ENCODE measurements around the gene UBXN1. TPM values are rescaled to one million over a fixed set of nuclear protein-coding genes. Genes with fewer than 3 reads are reported as not detected.

UBXN1 gene
- total RNA-seq, 1 experiment from 2014 or later, result 94.2 TPM

- peaks cover 49% of the 10 kb centered on the region for H3K79me2 ChIP-seq (ENCODE audit: insufficient read depth, low read length)
- H3K9ac ChIP-seq (ENCODE audit: low read length), result peak overlapping the region; percentile 84
- H3K4me3 ChIP-seq (replicated peaks in 1 of 2; ENCODE audit: low read depth in 1 of 2, low read length in 2 of 2), result peak overlapping the region; percentile 80 to 87
- TF ChIP-seq, protein P1, sequence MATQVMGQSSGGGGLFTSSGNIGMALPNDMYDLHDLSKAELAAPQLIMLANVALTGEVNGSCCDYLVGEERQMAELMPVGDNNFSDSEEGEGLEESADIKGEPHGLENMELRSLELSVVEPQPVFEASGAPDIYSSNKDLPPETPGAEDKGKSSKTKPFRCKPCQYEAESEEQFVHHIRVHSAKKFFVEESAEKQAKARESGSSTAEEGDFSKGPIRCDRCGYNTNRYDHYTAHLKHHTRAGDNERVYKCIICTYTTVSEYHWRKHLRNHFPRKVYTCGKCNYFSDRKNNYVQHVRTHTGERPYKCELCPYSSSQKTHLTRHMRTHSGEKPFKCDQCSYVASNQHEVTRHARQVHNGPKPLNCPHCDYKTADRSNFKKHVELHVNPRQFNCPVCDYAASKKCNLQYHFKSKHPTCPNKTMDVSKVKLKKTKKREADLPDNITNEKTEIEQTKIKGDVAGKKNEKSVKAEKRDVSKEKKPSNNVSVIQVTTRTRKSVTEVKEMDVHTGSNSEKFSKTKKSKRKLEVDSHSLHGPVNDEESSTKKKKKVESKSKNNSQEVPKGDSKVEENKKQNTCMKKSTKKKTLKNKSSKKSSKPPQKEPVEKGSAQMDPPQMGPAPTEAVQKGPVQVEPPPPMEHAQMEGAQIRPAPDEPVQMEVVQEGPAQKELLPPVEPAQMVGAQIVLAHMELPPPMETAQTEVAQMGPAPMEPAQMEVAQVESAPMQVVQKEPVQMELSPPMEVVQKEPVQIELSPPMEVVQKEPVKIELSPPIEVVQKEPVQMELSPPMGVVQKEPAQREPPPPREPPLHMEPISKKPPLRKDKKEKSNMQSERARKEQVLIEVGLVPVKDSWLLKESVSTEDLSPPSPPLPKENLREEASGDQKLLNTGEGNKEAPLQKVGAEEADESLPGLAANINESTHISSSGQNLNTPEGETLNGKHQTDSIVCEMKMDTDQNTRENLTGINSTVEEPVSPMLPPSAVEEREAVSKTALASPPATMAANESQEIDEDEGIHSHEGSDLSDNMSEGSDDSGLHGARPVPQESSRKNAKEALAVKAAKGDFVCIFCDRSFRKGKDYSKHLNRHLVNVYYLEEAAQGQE (IDR thresholded peaks at IDR 0.05; ENCODE audit: low read depth), result no peak
- TF ChIP-seq CEBPB (IDR thresholded peaks at IDR 0.05; ENCODE audit: low read depth) (no peak), YY1 (IDR thresholded peaks at IDR 0.05; ENCODE audit: extremely low read depth, insufficient replicate concordance, low read depth, low read length) (no peak), SIN3A (IDR thresholded peaks at IDR 0.05; ENCODE audit: low read depth) (no peak), POLR2AphosphoS5 (IDR thresholded peaks at IDR 0.05; ENCODE audit: low read depth, low read length) (no peak), EZH2phosphoT487 (IDR thresholded peaks at IDR 0.05; ENCODE audit: borderline replicate concordance) (no peak), SP1 (IDR thresholded peaks at IDR 0.05; ENCODE audit: low read depth) (no peak), ZBTB33 (IDR thresholded peaks at IDR 0.05; ENCODE audit: extremely low read depth, insufficient replicate concordance, low read length) (no peak), POLR2A (IDR thresholded peaks at IDR 0.05; ENCODE audit: borderline replicate concordance, extremely low read depth, insufficient read depth, insufficient read length) (no peak), FOSL1 (IDR thresholded peaks at IDR 0.05; ENCODE audit: low read depth) (no peak), JUND (IDR thresholded peaks at IDR 0.05) (no peak), TCF7L2 (IDR thresholded peaks at IDR 0.05; ENCODE audit: borderline replicate concordance, extremely low read depth, insufficient read depth, insufficient read length) (no peak), EGR1 (IDR thresholded peaks at IDR 0.05; ENCODE audit: low read depth) (no peak), SRF (IDR thresholded peaks at IDR 0.05; ENCODE audit: low read depth) (no peak), ZNF274 (IDR thresholded peaks at IDR 0.05; ENCODE audit: low read depth, low read length) (no peak), CTCF (IDR thresholded peaks at IDR 0.05 in 2 of 3, conservative IDR thresholded peaks at IDR 0.05 in 1 of 3; ENCODE audit: borderline replicate concordance in 1 of 3, insufficient read depth in 1 of 3, low read depth in 2 of 3, low read length in 2 of 3) (no peak), RAD21 (IDR thresholded peaks at IDR 0.05; ENCODE audit: low read depth) (no peak), CBX3 (IDR thresholded peaks at IDR 0.05; ENCODE audit: low read depth) (no peak)
- TF ChIP-seq, protein P2, sequence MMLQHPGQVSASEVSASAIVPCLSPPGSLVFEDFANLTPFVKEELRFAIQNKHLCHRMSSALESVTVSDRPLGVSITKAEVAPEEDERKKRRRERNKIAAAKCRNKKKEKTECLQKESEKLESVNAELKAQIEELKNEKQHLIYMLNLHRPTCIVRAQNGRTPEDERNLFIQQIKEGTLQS (IDR thresholded peaks at IDR 0.05), result no peak
- TF ChIP-seq, protein P3, sequence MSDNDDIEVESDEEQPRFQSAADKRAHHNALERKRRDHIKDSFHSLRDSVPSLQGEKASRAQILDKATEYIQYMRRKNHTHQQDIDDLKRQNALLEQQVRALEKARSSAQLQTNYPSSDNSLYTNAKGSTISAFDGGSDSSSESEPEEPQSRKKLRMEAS (IDR thresholded peaks at IDR 0.05), result no peak
- CTCF ChIA-PET, result no interaction called here
- H4K20me1 ChIP-seq (ENCODE audit: insufficient read depth), result no peaks in the 10 kb centered on the region
- peak overlapping the region; percentile 95 for H3K4me2 ChIP-seq (ENCODE audit: low read length)
- DNase-seq (ENCODE audit: low read depth, low spot score) (no peak), ATAC-seq (peak; percentile 6; the same call in 1 of the 2 replicates)
- H3K27ac ChIP-seq (ENCODE audit: low read depth, low read length), result peak overlapping the region; percentile 82
- intact Hi-C loops (cut with micrococcal nuclease), result loop anchor here (10.0 kb wide), 1 partner anchor 86 kb away; the partner anchor contains the start of gene POLR2G
- POLR2A ChIA-PET, result interaction anchor here (3.0 kb wide), 1 partner anchor 10 kb away, joined by 16 read pairs; no protein-coding TSS in a partner anchor
- H2AFZ ChIP-seq (ENCODE audit: low read depth, low read length, poor library complexity, severe bottlenecking), result no peak overlapping the region
- BruUV-seq (replicated peaks), result no TSS peak
- RAD21 ChIA-PET (ENCODE audit: low non-redundant PET in 1 of 2, low total read pairs in 2 of 2, uncharacterized antibody in 2 of 2, unreplicated experiment in 2 of 2), result no interaction called here
- H3K9me2 ChIP-seq (ENCODE audit: insufficient read depth), result no peaks in the 10 kb centered on the region
- no peaks in the 10 kb centered on the region for H3K27me3 ChIP-seq (ENCODE audit: insufficient read depth, low read length)
- H3K36me3 ChIP-seq (ENCODE audit: control insufficient read depth in 1 of 2, insufficient read depth in 2 of 2, low read length in 2 of 2), result peaks cover 4 to 11% of the 10 kb centered on the region in 2 experiments; a peak in 3 of 4 replicates
- no peaks in the 10 kb centered on the region for H3K9me3 ChIP-seq (ENCODE audit: control insufficient read depth in 1 of 2, insufficient read depth in 1 of 2, low read depth in 1 of 2, low read length in 2 of 2)
- H3K4me1 ChIP-seq (ENCODE audit: control insufficient read depth in 1 of 2, insufficient read depth in 2 of 2, low read length in 2 of 2), result peaks cover 24 to 45% of the 10 kb centered on the region in 2 experiments
Observed at GRCh38 chr11:62678433-62678769, 472 bp downstream of the UBXN1 start.

Data from HCT116 (cell line).